Endothelial cell (in vitro differentiated cells): Measurements from ENCODE around the gene SCAMP1. TPM values are rescaled to one million over a fixed set of nuclear protein-coding genes. Genes with fewer than 3 reads are reported as not detected.
A peak's percentile ranks its signal among the peaks of the same experiment; 100 is the strongest.

Source experiments
- DNase-seq: peaks from one replicate; pipeline ENCODE4 v3.0.0; 2021; ENCODE audit warnings: low spot score
- H3K27ac Mint-ChIP-seq: one replicate; pipeline ENCODE4 v1.8.0; 2021; ENCODE audit warnings: mixed read lengths, inconsistent platforms; ENCODE audit not compliant: unreplicated experiment
- H3K27me3 Mint-ChIP-seq: one replicate; pipeline ENCODE4 v1.8.0; 2021; ENCODE audit warnings: mild to moderate bottlenecking, moderate library complexity, mixed read lengths, inconsistent platforms; ENCODE audit not compliant: unreplicated experiment
- H3K36me3 Mint-ChIP-seq: one replicate; pipeline ENCODE4 v1.8.0; 2021; ENCODE audit warnings: mild to moderate bottlenecking, low read depth, mixed read lengths, inconsistent platforms; ENCODE audit not compliant: unreplicated experiment
- H3K4me1 Mint-ChIP-seq: one replicate; pipeline ENCODE4 v1.8.0; 2021; ENCODE audit warnings: mild to moderate bottlenecking, mixed read lengths, inconsistent platforms; ENCODE audit not compliant: unreplicated experiment
- H3K4me3 Mint-ChIP-seq: one replicate; pipeline ENCODE4 v1.8.0; 2021; ENCODE audit warnings: mild to moderate bottlenecking, mixed read lengths, inconsistent platforms; ENCODE audit not compliant: unreplicated experiment
- H3K9me3 Mint-ChIP-seq: one replicate; pipeline ENCODE4 v1.8.0; 2021; ENCODE audit warnings: mixed read lengths, inconsistent platforms; ENCODE audit not compliant: unreplicated experiment
- total RNA-seq: library from RNA; stranded (reverse); fragmentation: NEBNext Ultra II Directional; extraction: Animal tissue kit (Norgen Biotek cat#: 25700); gene quantifications from one replicate; pipeline ENCODE4 v1.2.1, GENCODE V29; 2021; ENCODE audit not compliant: unreplicated experiment
- TF ChIP-seq, protein P1 (sequence below): fragments of 200-600 bp; sonication (generic); IDR thresholded peaks from one replicate; pipeline ENCODE4 v1.5.0; 2021; ENCODE audit warnings: antibody characterized with exemption; ENCODE audit not compliant: unreplicated experiment

SCAMP1 gene
- total RNA-seq, 1 donor from 2014 or later = 30.6 TPM

GRCh38 chr5:78490709-78491485, 130.5 kb downstream of the SCAMP1 start:
- TF ChIP-seq, protein P1, sequence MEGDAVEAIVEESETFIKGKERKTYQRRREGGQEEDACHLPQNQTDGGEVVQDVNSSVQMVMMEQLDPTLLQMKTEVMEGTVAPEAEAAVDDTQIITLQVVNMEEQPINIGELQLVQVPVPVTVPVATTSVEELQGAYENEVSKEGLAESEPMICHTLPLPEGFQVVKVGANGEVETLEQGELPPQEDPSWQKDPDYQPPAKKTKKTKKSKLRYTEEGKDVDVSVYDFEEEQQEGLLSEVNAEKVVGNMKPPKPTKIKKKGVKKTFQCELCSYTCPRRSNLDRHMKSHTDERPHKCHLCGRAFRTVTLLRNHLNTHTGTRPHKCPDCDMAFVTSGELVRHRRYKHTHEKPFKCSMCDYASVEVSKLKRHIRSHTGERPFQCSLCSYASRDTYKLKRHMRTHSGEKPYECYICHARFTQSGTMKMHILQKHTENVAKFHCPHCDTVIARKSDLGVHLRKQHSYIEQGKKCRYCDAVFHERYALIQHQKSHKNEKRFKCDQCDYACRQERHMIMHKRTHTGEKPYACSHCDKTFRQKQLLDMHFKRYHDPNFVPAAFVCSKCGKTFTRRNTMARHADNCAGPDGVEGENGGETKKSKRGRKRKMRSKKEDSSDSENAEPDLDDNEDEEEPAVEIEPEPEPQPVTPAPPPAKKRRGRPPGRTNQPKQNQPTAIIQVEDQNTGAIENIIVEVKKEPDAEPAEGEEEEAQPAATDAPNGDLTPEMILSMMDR = no peak
- no peak for DNase-seq
- H3K4me3 Mint-ChIP-seq = peak overlapping the region; percentile 70
- peaks cover 44% of the 10 kb centered on the region for H3K4me1 Mint-ChIP-seq
- peaks cover 8% of the 10 kb centered on the region for H3K27me3 Mint-ChIP-seq
- H3K27ac Mint-ChIP-seq = peak overlapping the region; percentile 26
- no peaks in the 10 kb centered on the region for H3K9me3 Mint-ChIP-seq
- peaks cover 35% of the 10 kb centered on the region for H3K36me3 Mint-ChIP-seq

GRCh38 chr5:78492224-78492623, 131.8 kb downstream of the SCAMP1 start:
- DNase-seq = no peak
- Mint-ChIP-seq H3K9me3 (no peaks in the 10 kb centered on the region), H3K36me3 (peaks cover 41% of the 10 kb centered on the region), H3K27ac (no peak overlapping the region), H3K4me3 (peak overlapping the region; percentile 58), H3K4me1 (peaks cover 53% of the 10 kb centered on the region), H3K27me3 (peaks cover 11% of the 10 kb centered on the region)
- TF ChIP-seq, protein P1 = no peak

- Mint-ChIP-seq H3K9me3 (no peaks in the 10 kb centered on the region), H3K27ac (no peak overlapping the region), H3K4me1 (peaks cover 53% of the 10 kb centered on the region), H3K27me3 (peaks cover 11% of the 10 kb centered on the region), H3K4me3 (no peak overlapping the region), H3K36me3 (peaks cover 39% of the 10 kb centered on the region)
- TF ChIP-seq, protein P1 = no peak
- DNase-seq = no peak
These were observed 132.2 kb downstream of the SCAMP1 start for GRCh38 chr5:78492650-78493049.

GRCh38 chr5:78495800-78496199, 135.4 kb downstream of the SCAMP1 start:
- H3K9me3 Mint-ChIP-seq = no peaks in the 10 kb centered on the region
- no peak overlapping the region for H3K4me3 Mint-ChIP-seq
- TF ChIP-seq, protein P1 = no peak
- peak overlapping the region; percentile 11 for H3K27ac Mint-ChIP-seq
- H3K4me1 Mint-ChIP-seq = peaks cover 48% of the 10 kb centered on the region
- H3K27me3 Mint-ChIP-seq = peaks cover 15% of the 10 kb centered on the region
- DNase-seq = no peak
- H3K36me3 Mint-ChIP-seq = peaks cover 24% of the 10 kb centered on the region

GRCh38 chr5:78496373-78496772, 136.0 kb downstream of the SCAMP1 start:
- no peaks in the 10 kb centered on the region for H3K9me3 Mint-ChIP-seq
- H3K36me3 Mint-ChIP-seq = peaks cover 18% of the 10 kb centered on the region
- DNase-seq = no peak
- no peak overlapping the region for H3K4me3 Mint-ChIP-seq
- TF ChIP-seq, protein P1 = no peak
- peaks cover 15% of the 10 kb centered on the region for H3K27me3 Mint-ChIP-seq
- H3K27ac Mint-ChIP-seq = no peak overlapping the region
- peaks cover 42% of the 10 kb centered on the region for H3K4me1 Mint-ChIP-seq
